Panc1 (cell line): ENCODE data around the gene FNIP2. TPM values are rescaled to one million over a fixed set of nuclear protein-coding genes. Genes with fewer than 3 reads are reported as not detected.

Experiments used
- ATAC-seq: fragments of 200-7000 bp; cut with Tn5 transposase; 2 replicates; pipeline ENCODE4 v1.9.1; 2020; ENCODE audit warnings: mild to moderate bottlenecking, moderate library complexity
- BruUV-seq: library from RNA; stranded (reverse); fragments of 400-500 nt; replicated peaks from 2 replicates; lab custom pipeline; 2021; lab: Mats Ljungman, UMichigan
- CTCF ChIA-PET: fragments of 300-600 bp; sonication (Branson Sonifier 250); formaldehyde crosslinking; loops from one replicate; lab custom pipeline; 2022; ENCODE audit warnings: antibody characterized with exemption; lab: Charles Lee
- POLR2A ChIA-PET: fragments of 300-600 bp; sonication (Branson Sonifier 250); formaldehyde crosslinking; loops from one replicate; lab custom pipeline; 2022; ENCODE audit warnings: antibody characterized with exemption; lab: Charles Lee
- DNase-seq: peaks from one replicate; pipeline ENCODE4 v3.0.0-alpha.2; 2010; ENCODE audit warnings: low read depth, low spot score
- H3K27ac ChIP-seq: 2 replicates; pipeline ENCODE4 v1.5.1; 2011; ENCODE audit warnings: mild to moderate bottlenecking, low read length, inconsistent platforms
- H3K27me3 ChIP-seq: fragments of 200-500 bp; sonication (Bioruptor generic); 2 replicates; pipeline ENCODE4 v1.6.0; 2014; ENCODE audit warnings: low read length, inconsistent platforms; ENCODE audit not compliant: control insufficient read depth, insufficient read depth
- H3K36me3 ChIP-seq: fragments of 200-500 bp; sonication (Bioruptor generic); 2 replicates; pipeline ENCODE4 v1.5.1; 2014; ENCODE audit warnings: inconsistent platforms, mild to moderate bottlenecking, low read length, moderate library complexity; ENCODE audit not compliant: control insufficient read depth, insufficient read depth
- H3K4me1 ChIP-seq: 2 replicates; pipeline ENCODE4 v1.5.1; 2011; ENCODE audit warnings: inconsistent platforms, mild to moderate bottlenecking, low read length, moderate library complexity; ENCODE audit not compliant: control insufficient read depth, insufficient read depth
- H3K4me3 ChIP-seq, 2 experiments: 2 replicates each; pipeline ENCODE4 v1.5.1; 2011 to 2012; ENCODE audit warnings: low read depth in 2 of 2, low read length in 2 of 2, mild to moderate bottlenecking in 2 of 2, inconsistent platforms in 1 of 2, moderate library complexity in 1 of 2
- H3K9me3 ChIP-seq: fragments of 200-500 bp; sonication (Bioruptor generic); 2 replicates; pipeline ENCODE4 v1.5.1; 2014; ENCODE audit warnings: low read depth, mild to moderate bottlenecking, inconsistent platforms, low read length, moderate library complexity; ENCODE audit not compliant: control insufficient read depth, insufficient read depth
- SIN3A ChIP-seq: IDR thresholded peaks from 2 replicates; pipeline ENCODE4 v1.6.1; 2012; ENCODE audit warnings: low read depth, mild to moderate bottlenecking, low read length, moderate library complexity, borderline replicate concordance; ENCODE audit not compliant: insufficient read depth
- TCF7L2 ChIP-seq: IDR thresholded peaks from 2 replicates; pipeline ENCODE4 v1.6.1; 2011; ENCODE audit warnings: mild to moderate bottlenecking, low read depth, low read length, inconsistent platforms
- in situ Hi-C: cut with HindIII; loops from 2 replicates; pipeline ENCODE4 v1.10.0; 2016; ENCODE audit warnings: low sequenced_read_pairs, low pct_unique_long_range_greater_than_20kb
- intact Hi-C: fragments of 100-400 bp; cut with micrococcal nuclease; formaldehyde crosslinking; loops from one replicate; pipeline ENCODE4 v1.10.0; 2022; ENCODE audit not compliant: unreplicated experiment
- total RNA-seq: library from RNA; stranded (reverse); gene quantifications from one replicate; pipeline ENCODE4 v1.2.1, GENCODE V29; 2021; ENCODE audit not compliant: unreplicated experiment
- TF ChIP-seq, protein P1 (sequence below), 2 experiments: IDR thresholded peaks; 2 replicates each; pipeline ENCODE4 v1.6.1; 2011 to 2012; ENCODE audit warnings: low read depth in 2 of 2, control low read depth in 1 of 2, low read length in 1 of 2, mild to moderate bottlenecking in 1 of 2, moderate library complexity in 1 of 2; ENCODE audit not compliant: insufficient read depth in 1 of 2
- TF ChIP-seq, protein P2 (sequence below): fragments of 450-650 bp; IDR thresholded peaks from 2 replicates; pipeline ENCODE4 v1.5.1; 2017; ENCODE audit warnings: mild to moderate bottlenecking

The FNIP2 gene
- total RNA-seq, 1 experiment from 2014 or later: 17.7 TPM

DNA sequence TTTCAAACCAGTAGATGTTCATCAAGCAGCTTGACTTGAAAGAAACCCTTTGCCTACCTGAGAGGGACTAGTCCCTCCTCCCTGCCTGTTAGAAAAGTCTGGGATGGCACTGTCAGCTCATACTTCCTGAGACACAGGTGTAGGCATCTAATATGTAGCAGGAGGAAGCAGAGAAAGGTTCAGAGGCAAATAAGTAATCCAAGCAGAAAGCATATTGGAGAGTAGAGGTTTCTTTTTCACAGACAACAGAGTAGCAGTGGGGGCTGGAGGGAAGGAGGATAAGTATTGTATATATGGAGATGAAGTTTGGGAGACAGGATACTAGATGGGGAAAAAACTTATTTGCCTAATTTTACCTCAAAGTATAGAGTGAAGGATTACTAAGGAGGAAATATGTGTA lies 81.5 kb downstream of the FNIP2 start:
- ChIA-PET CTCF (interaction anchor here (0.8 kb wide), 1 partner anchor 120 kb away, joined by 3 read pairs; no protein-coding TSS in a partner anchor), POLR2A (no interaction called here)
- ATAC-seq (no peak), DNase-seq (no peak)
- no TSS peak for BruUV-seq
- in situ Hi-C loops (no loop called here), intact Hi-C loops (loop anchor here (1.0 to 10.0 kb wide), 2 partner anchors 76 to 120 kb away; no protein-coding TSS in a partner anchor)
- Histone ChIP-seq H3K27ac (no peak overlapping the region), H3K4me3 (no peak overlapping the region), H3K9me3 (no peaks in the 10 kb centered on the region), H3K27me3 (no peaks in the 10 kb centered on the region), H3K36me3 (no peaks in the 10 kb centered on the region), H3K4me1 (no peaks in the 10 kb centered on the region)
- TF ChIP-seq TCF7L2 (no peak), SIN3A (no peak)
- TF ChIP-seq, protein P1, sequence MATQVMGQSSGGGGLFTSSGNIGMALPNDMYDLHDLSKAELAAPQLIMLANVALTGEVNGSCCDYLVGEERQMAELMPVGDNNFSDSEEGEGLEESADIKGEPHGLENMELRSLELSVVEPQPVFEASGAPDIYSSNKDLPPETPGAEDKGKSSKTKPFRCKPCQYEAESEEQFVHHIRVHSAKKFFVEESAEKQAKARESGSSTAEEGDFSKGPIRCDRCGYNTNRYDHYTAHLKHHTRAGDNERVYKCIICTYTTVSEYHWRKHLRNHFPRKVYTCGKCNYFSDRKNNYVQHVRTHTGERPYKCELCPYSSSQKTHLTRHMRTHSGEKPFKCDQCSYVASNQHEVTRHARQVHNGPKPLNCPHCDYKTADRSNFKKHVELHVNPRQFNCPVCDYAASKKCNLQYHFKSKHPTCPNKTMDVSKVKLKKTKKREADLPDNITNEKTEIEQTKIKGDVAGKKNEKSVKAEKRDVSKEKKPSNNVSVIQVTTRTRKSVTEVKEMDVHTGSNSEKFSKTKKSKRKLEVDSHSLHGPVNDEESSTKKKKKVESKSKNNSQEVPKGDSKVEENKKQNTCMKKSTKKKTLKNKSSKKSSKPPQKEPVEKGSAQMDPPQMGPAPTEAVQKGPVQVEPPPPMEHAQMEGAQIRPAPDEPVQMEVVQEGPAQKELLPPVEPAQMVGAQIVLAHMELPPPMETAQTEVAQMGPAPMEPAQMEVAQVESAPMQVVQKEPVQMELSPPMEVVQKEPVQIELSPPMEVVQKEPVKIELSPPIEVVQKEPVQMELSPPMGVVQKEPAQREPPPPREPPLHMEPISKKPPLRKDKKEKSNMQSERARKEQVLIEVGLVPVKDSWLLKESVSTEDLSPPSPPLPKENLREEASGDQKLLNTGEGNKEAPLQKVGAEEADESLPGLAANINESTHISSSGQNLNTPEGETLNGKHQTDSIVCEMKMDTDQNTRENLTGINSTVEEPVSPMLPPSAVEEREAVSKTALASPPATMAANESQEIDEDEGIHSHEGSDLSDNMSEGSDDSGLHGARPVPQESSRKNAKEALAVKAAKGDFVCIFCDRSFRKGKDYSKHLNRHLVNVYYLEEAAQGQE (IDR thresholded peaks at IDR 0.05; ENCODE audit: insufficient read depth in 1 of 2, low read depth in 2 of 2, low read length in 1 of 2): no peak

DNA sequence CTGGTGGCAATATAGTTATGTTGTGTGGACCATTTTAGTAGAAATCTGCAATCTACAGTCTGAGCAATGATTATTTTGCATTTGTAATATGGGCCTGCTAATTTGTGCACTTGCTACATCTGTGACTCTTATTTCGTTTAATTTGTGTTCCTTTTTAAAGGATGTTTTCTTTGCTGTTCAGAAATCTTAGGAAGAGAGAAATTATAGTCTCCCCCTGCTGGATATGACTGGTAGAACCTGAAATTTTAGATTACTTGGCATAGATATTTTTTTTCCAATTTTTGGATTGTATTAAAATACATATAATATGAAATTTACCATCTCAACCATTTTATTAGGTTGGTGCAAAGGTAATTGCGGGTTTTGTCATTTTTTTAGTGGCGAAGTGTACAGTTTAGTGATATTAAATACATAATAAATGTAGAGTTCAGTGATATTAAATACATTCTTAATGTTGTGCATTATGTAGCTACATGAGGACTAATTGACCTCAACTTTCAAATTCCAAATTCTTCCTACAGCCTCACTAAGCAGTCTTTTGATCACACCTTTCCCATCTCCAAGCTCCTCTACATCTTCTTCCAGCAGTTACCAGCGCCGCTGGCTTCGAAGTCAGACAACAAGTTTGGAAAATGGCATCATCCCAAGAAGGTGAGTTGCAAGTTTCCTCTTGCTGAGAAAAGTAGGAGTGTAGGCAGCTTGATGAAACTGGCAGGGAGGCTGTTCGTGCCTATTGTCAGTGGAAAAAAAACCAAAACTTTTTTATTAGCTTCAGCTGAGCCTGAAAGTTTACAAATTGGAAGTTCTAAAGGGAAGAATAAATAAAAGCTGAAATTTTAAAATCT lies 82.2 kb downstream of the FNIP2 start:
- no TSS peak for BruUV-seq
- CTCF ChIA-PET: interaction anchor here (1.0 kb wide), 1 partner anchor 62 kb away, joined by 3 read pairs; no protein-coding TSS in a partner anchor
- Histone ChIP-seq H3K4me3 (no peak overlapping the region), H3K4me1 (no peaks in the 10 kb centered on the region), H3K9me3 (no peaks in the 10 kb centered on the region), H3K36me3 (no peaks in the 10 kb centered on the region), H3K27me3 (no peaks in the 10 kb centered on the region), H3K27ac (no peak overlapping the region)
- POLR2A ChIA-PET: interaction anchor here (0.7 kb wide), 1 partner anchor 55 kb away, joined by 5 read pairs; no protein-coding TSS in a partner anchor
- in situ Hi-C loops (no loop called here), intact Hi-C loops (loop anchor here (1.0 to 10.0 kb wide), 2 partner anchors 76 to 121 kb away; no protein-coding TSS in a partner anchor)
- DNase-seq (no peak), ATAC-seq (no peak)
- TF ChIP-seq, protein P1 (IDR thresholded peaks at IDR 0.05; ENCODE audit: insufficient read depth in 1 of 2, low read depth in 2 of 2, low read length in 1 of 2): no peak
- TF ChIP-seq, protein P2, sequence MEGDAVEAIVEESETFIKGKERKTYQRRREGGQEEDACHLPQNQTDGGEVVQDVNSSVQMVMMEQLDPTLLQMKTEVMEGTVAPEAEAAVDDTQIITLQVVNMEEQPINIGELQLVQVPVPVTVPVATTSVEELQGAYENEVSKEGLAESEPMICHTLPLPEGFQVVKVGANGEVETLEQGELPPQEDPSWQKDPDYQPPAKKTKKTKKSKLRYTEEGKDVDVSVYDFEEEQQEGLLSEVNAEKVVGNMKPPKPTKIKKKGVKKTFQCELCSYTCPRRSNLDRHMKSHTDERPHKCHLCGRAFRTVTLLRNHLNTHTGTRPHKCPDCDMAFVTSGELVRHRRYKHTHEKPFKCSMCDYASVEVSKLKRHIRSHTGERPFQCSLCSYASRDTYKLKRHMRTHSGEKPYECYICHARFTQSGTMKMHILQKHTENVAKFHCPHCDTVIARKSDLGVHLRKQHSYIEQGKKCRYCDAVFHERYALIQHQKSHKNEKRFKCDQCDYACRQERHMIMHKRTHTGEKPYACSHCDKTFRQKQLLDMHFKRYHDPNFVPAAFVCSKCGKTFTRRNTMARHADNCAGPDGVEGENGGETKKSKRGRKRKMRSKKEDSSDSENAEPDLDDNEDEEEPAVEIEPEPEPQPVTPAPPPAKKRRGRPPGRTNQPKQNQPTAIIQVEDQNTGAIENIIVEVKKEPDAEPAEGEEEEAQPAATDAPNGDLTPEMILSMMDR: peak; percentile 57; the same call in 1 of the 2 replicates
- TF ChIP-seq TCF7L2: no peak
